HEK293T (cell line): ENCODE measurements around the gene SLC4A1.
A peak's percentile ranks its signal among the peaks of the same experiment; 100 is the strongest.

Experiments used
- CTCF ChIA-PET: fragments of 350-600 bp; formaldehyde crosslinking; extraction: SDS; loops from one replicate; lab custom pipeline; 2021; ENCODE audit warnings: antibody characterized with exemption, inconsistent platforms; lab: Yijun Ruan, JAX
- POLR2A ChIA-PET: fragments of 350-600 bp; formaldehyde crosslinking; extraction: SDS; loops from one replicate; lab custom pipeline; 2020; ENCODE audit warnings: antibody characterized with exemption, inconsistent platforms; lab: Yijun Ruan, JAX
- DNase-seq: peaks from one replicate; pipeline ENCODE4 v3.0.0; 2012; ENCODE audit warnings: mixed read lengths; ENCODE audit errors: extremely low spot score
- ARNT ChIP-seq: fragments of 450-650 bp; IDR thresholded peaks from 2 replicates; pipeline ENCODE4 v1.6.1; 2017; ENCODE audit warnings: mild to moderate bottlenecking
- BHLHE40 ChIP-seq: fragments of 450-650 bp; IDR thresholded peaks from 2 replicates; pipeline ENCODE4 v1.6.1; 2016; ENCODE audit warnings: mild to moderate bottlenecking, moderate library complexity, borderline replicate concordance
- CTBP1 ChIP-seq: fragments of 450-650 bp; IDR thresholded peaks from 2 replicates; pipeline ENCODE4 v1.6.1; 2016; ENCODE audit warnings: borderline replicate concordance
- ELF4 ChIP-seq: fragments of 450-650 bp; IDR thresholded peaks from 2 replicates; pipeline ENCODE4 v1.6.1; 2017; ENCODE audit warnings: antibody characterized with exemption
- FOXA1 ChIP-seq: fragments of 450-650 bp; IDR thresholded peaks from 2 replicates; pipeline ENCODE4 v1.6.1; 2016; ENCODE audit warnings: mild to moderate bottlenecking
- FOXK2 ChIP-seq: fragments of 450-650 bp; IDR thresholded peaks from 2 replicates; pipeline ENCODE4 v1.6.1; 2016; ENCODE audit warnings: mild to moderate bottlenecking
- FOXM1 ChIP-seq: fragments of 450-650 bp; IDR thresholded peaks from 2 replicates; pipeline ENCODE4 v1.6.1; 2017; ENCODE audit warnings: mild to moderate bottlenecking, borderline replicate concordance
- HDGF ChIP-seq: fragments of 450-650 bp; IDR thresholded peaks from 2 replicates; pipeline ENCODE4 v1.6.1; 2017; ENCODE audit warnings: antibody characterized with exemption, borderline replicate concordance
- L3MBTL2 ChIP-seq: fragments of 450-650 bp; conservative IDR thresholded peaks from 2 replicates; pipeline ENCODE4 v1.6.1; 2016; ENCODE audit warnings: mild to moderate bottlenecking
- LEF1 ChIP-seq: fragments of 450-650 bp; IDR thresholded peaks from 2 replicates; pipeline ENCODE4 v1.6.1; 2017; ENCODE audit warnings: mild to moderate bottlenecking, borderline replicate concordance
- NFRKB ChIP-seq: fragments of 450-650 bp; IDR thresholded peaks from 2 replicates; pipeline ENCODE4 v1.6.1; 2016; ENCODE audit warnings: mild to moderate bottlenecking, moderate library complexity
- SP1 ChIP-seq: fragments of 450-650 bp; IDR thresholded peaks from 2 replicates; pipeline ENCODE4 v1.6.1; 2017
- SUZ12 ChIP-seq: fragments of 450-650 bp; IDR thresholded peaks from 2 replicates; pipeline ENCODE4 v1.6.1; 2016; ENCODE audit warnings: mild to moderate bottlenecking
- TARDBP ChIP-seq: fragments of 450-650 bp; IDR thresholded peaks from 2 replicates; pipeline ENCODE4 v1.6.1; 2016
- ZNF384 ChIP-seq: fragments of 450-650 bp; IDR thresholded peaks from 2 replicates; pipeline ENCODE4 v1.6.1; 2016
- TF ChIP-seq, protein P1 (sequence below): fragments of 450-650 bp; IDR thresholded peaks from 2 replicates; pipeline ENCODE4 v1.6.1; 2016

SLC4A1 gene

DNA sequence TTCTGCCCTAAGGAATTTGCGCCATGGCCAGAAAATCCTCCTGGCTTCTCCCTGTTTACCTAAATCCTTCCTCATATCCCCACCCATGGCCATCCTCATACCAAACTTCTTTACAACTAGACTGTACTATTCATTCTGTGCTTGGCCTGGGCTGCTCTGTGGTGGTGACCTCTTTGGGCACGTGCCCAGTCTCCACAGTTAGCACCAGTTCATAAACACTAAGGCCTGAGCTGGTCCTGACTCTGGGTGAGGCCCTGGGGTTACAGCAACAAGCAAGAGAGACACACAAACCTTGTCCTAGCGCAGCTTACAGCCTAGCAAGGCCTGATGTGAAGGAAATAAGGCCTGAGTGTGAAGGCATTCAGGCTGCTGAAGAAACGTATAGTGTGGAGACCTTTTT lies 65.2 kb downstream of the SLC4A1 start:
- POLR2A ChIA-PET, result interaction anchor here (1.4 to 6.1 kb wide), 3 partner anchors 17 to 125 kb away, joined by 3 to 27 read pairs (median 4); partner anchors contain the start of gene UBTF
- no peak for TF ChIP-seq ZNF384
- TF ChIP-seq HDGF, result no peak
- no peak for TF ChIP-seq NFRKB
- no peak for TF ChIP-seq FOXK2
- TF ChIP-seq CTBP1, result no peak
- TF ChIP-seq ARNT, result no peak
- CTCF ChIA-PET, result no interaction called here
- DNase-seq, result no peak

- CTCF ChIA-PET, result interaction anchor here (1.5 kb wide), 1 partner anchor 130 kb away, joined by 4 read pairs; no protein-coding TSS in a partner anchor
- no peak for DNase-seq
- TF ChIP-seq BHLHE40 (no peak), HDGF (no peak), FOXK2 (no peak), L3MBTL2 (no peak), SUZ12 (no peak), ZNF384 (no peak), CTBP1 (no peak), TARDBP (no peak), ARNT (no peak), ELF4 (no peak), FOXA1 (no peak)
- TF ChIP-seq, protein P1, sequence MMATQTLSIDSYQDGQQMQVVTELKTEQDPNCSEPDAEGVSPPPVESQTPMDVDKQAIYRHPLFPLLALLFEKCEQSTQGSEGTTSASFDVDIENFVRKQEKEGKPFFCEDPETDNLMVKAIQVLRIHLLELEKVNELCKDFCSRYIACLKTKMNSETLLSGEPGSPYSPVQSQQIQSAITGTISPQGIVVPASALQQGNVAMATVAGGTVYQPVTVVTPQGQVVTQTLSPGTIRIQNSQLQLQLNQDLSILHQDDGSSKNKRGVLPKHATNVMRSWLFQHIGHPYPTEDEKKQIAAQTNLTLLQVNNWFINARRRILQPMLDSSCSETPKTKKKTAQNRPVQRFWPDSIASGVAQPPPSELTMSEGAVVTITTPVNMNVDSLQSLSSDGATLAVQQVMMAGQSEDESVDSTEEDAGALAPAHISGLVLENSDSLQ, result no peak
- POLR2A ChIA-PET, result interaction anchor here (1.0 to 6.1 kb wide), 6 partner anchors 9 to 185 kb away, joined by 3 to 31 read pairs (median 8); partner anchors contain the start of genes TMUB2 and UBTF
Measured at GRCh38 chr17:44200478-44201155, 67.3 kb downstream of the SLC4A1 start.

GRCh38 chr17:44199553-44200477 lies 68.1 kb downstream of the SLC4A1 start, which contains the start of gene ATXN7L3:
ATXN7L3 (minus strand) TSS chr17:44199884; CDS start chr17:44198070, 1,814 bp downstream.
- peak; percentile 97 for DNase-seq
- ChIA-PET POLR2A (interaction anchor here (1.0 to 6.1 kb wide), 6 partner anchors 10 to 123 kb away, joined by 3 to 31 read pairs (median 9); partner anchors contain the start of genes HDAC5, TMUB2 and UBTF), CTCF (no interaction called here)
- TF ChIP-seq SUZ12 (no peak), BHLHE40 (no peak), FOXM1 (no peak), HDGF (no peak), L3MBTL2 (no peak), FOXA1 (no peak), SP1 (no peak), FOXK2 (no peak), CTBP1 (no peak), TARDBP (no peak), LEF1 (no peak), ZNF384 (no peak), ARNT (no peak), NFRKB (no peak), ELF4 (no peak)
- TF ChIP-seq, protein P1, result no peak

DNA sequence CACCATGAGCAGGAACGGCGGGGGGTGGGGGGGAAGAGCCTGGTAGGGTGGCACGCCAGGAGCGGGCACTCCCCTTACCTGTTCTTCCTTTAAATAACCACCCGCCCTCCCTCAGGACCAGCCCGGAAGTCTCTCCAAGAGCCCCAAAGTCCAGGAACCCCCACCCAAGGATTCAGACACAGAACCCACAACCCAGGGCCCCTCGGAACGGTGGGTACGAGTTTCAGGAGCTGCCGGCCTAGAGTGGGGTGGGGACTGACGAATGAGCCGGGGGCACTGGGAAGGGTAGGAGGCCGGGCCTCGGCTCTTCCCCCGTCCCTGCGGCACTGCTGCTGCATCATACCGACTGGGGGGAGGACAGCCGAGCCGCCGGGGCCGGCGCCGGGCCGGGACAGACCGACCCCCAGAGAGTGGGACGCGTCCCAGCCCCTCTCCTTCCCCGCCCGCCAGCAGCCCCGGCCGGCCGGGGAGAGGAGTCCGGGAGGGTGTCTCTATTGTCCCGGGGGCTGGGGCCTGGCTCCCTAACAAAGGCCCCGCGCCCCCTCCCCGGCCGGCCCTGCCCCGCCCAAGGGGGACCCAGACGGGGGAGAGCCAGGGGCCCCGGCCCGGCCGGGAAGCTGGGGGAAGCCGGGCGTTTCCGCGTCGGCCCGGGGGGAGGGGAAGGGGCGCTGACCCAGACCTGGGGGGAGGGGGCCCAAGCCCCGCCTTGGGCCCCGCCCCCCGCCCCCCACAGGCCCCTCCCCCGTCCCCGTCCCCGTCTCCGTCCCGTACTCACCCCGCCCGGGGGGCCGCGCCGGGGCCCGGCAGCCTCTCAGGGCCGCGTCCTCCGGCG lies 69.0 kb downstream of the SLC4A1 start:
- DNase-seq, result peak; percentile 76
- POLR2A ChIA-PET, result interaction anchor here (1.0 to 6.1 kb wide), 5 partner anchors 11 to 123 kb away, joined by 3 to 31 read pairs (median 14); partner anchors contain the start of genes HDAC5, TMUB2 and UBTF
- no peak for TF ChIP-seq FOXK2
- no peak for TF ChIP-seq LEF1
- TF ChIP-seq SUZ12, result no peak
- TF ChIP-seq ELF4, result no peak
- no peak for TF ChIP-seq NFRKB
- no peak for TF ChIP-seq FOXA1
- TF ChIP-seq BHLHE40, result no peak
- TF ChIP-seq ARNT, result no peak
- TF ChIP-seq CTBP1, result no peak
- TF ChIP-seq FOXM1, result no peak
- no peak for TF ChIP-seq SP1
- TF ChIP-seq ZNF384, result no peak
- no peak for TF ChIP-seq L3MBTL2
- TF ChIP-seq TARDBP, result no peak
- TF ChIP-seq HDGF, result no peak
- TF ChIP-seq, protein P1, result no peak
- CTCF ChIA-PET, result interaction anchor here (0.6 kb wide), 1 partner anchor 14 kb away, joined by 5 read pairs; no protein-coding TSS in a partner anchor
